Measurements from ENCODE around the gene CFAP20DC.

The CFAP20DC gene

GRCh38 chr3:58723173-58723572, 326.7 kb downstream of the CFAP20DC start:
- no peak overlapping the region for H2AK5ac ChIP-seq (ENCODE audit: low read depth, low read length)
- H3K79me1 ChIP-seq (ENCODE audit: low read depth, low read length): no peaks in the 10 kb centered on the region
- no peak overlapping the region for H3K14ac ChIP-seq (ENCODE audit: low read length)
- H2BK15ac ChIP-seq (ENCODE audit: low read length): no peak overlapping the region
- no peaks in the 10 kb centered on the region for H3K9me3 ChIP-seq (replicated peaks in 1 of 2; ENCODE audit: control insufficient read depth in 2 of 2, insufficient read depth in 1 of 2, low read depth in 1 of 2, low read length in 2 of 2)
- H3K4ac ChIP-seq (ENCODE audit: low read length): no peak overlapping the region
- no peak overlapping the region for H4K91ac ChIP-seq (ENCODE audit: low read depth, low read length, poor library complexity)
- H3K4me3 ChIP-seq (ENCODE audit: low read length in 2 of 2): no peak overlapping the region
- DNase-seq (ENCODE audit: low spot score): no peak
- H2AFZ ChIP-seq (ENCODE audit: low read length): no peak overlapping the region
- no peak overlapping the region for H2BK120ac ChIP-seq (ENCODE audit: low read depth, low read length)
- no peak overlapping the region for H2BK5ac ChIP-seq (ENCODE audit: low read length)
- no peak overlapping the region for H2BK12ac ChIP-seq (ENCODE audit: low read length)
- peaks cover 0 to 6% of the 10 kb centered on the region in 2 donors for H3K4me1 ChIP-seq (ENCODE audit: control insufficient read depth in 2 of 2, insufficient read depth in 1 of 2, low read depth in 1 of 2, low read length in 2 of 2)
- H3K9ac ChIP-seq (ENCODE audit: low read depth, low read length, poor library complexity): no peak overlapping the region
- no peak overlapping the region for H3K18ac ChIP-seq (ENCODE audit: low read length)
- H3K27me3 ChIP-seq (ENCODE audit: control insufficient read depth in 3 of 3, insufficient read depth in 3 of 3, low read depth in 1 of 3, low read length in 3 of 3): no peaks in the 10 kb centered on the region
- no peak overlapping the region for H4K8ac ChIP-seq (ENCODE audit: low read depth, low read length)
- H3K36me3 ChIP-seq (replicated peaks in 1 of 2; ENCODE audit: control insufficient read depth in 2 of 2, insufficient read depth in 2 of 2, low read length in 2 of 2): no peaks in the 10 kb centered on the region
- no peak overlapping the region for H3K23ac ChIP-seq (ENCODE audit: low read depth, low read length, poor library complexity)
- WGBS, 2 donors (ENCODE audit: extremely low coverage in 2 of 2, insufficient read length in 2 of 2, insufficient replicate concordance in 1 of 2): no CpG with 5 or more reads among the region's 3 CpGs
- no peak overlapping the region for H3K27ac ChIP-seq (replicated peaks; ENCODE audit: low read length)
- no peak overlapping the region for H3K4me2 ChIP-seq (ENCODE audit: insufficient read depth, low read length, poor library complexity, severe bottlenecking)

- H2BK12ac ChIP-seq (ENCODE audit: low read length): no peak overlapping the region
- H2BK15ac ChIP-seq (ENCODE audit: low read length): no peak overlapping the region
- no peak overlapping the region for H3K23ac ChIP-seq (ENCODE audit: low read depth, low read length, poor library complexity)
- H4K8ac ChIP-seq (ENCODE audit: low read depth, low read length): no peak overlapping the region
- H3K9ac ChIP-seq (ENCODE audit: low read depth, low read length, poor library complexity): no peak overlapping the region
- no peaks in the 10 kb centered on the region for H3K9me3 ChIP-seq (replicated peaks in 1 of 2; ENCODE audit: control insufficient read depth in 2 of 2, insufficient read depth in 1 of 2, low read depth in 1 of 2, low read length in 2 of 2)
- no peak overlapping the region for H4K91ac ChIP-seq (ENCODE audit: low read depth, low read length, poor library complexity)
- H3K79me1 ChIP-seq (ENCODE audit: low read depth, low read length): no peaks in the 10 kb centered on the region
- WGBS, 2 donors (ENCODE audit: extremely low coverage in 2 of 2, insufficient read length in 2 of 2, insufficient replicate concordance in 1 of 2): no CpG with 5 or more reads among the region's 4 CpGs
- no peak overlapping the region for H2BK120ac ChIP-seq (ENCODE audit: low read depth, low read length)
- no peak overlapping the region for H3K27ac ChIP-seq (replicated peaks; ENCODE audit: low read length)
- peaks cover 0 to 6% of the 10 kb centered on the region in 2 donors for H3K4me1 ChIP-seq (ENCODE audit: control insufficient read depth in 2 of 2, insufficient read depth in 1 of 2, low read depth in 1 of 2, low read length in 2 of 2)
- H3K14ac ChIP-seq (ENCODE audit: low read length): no peak overlapping the region
- H3K18ac ChIP-seq (ENCODE audit: low read length): no peak overlapping the region
- DNase-seq (ENCODE audit: low spot score): no peak
- H3K36me3 ChIP-seq (replicated peaks in 1 of 2; ENCODE audit: control insufficient read depth in 2 of 2, insufficient read depth in 2 of 2, low read length in 2 of 2): no peaks in the 10 kb centered on the region
- no peak overlapping the region for H2AK5ac ChIP-seq (ENCODE audit: low read depth, low read length)
- H3K4me3 ChIP-seq (ENCODE audit: low read length in 2 of 2): no peak overlapping the region
- no peak overlapping the region for H3K4me2 ChIP-seq (ENCODE audit: insufficient read depth, low read length, poor library complexity, severe bottlenecking)
- H2BK5ac ChIP-seq (ENCODE audit: low read length): no peak overlapping the region
- no peak overlapping the region for H3K4ac ChIP-seq (ENCODE audit: low read length)
- H3K27me3 ChIP-seq (ENCODE audit: control insufficient read depth in 3 of 3, insufficient read depth in 3 of 3, low read depth in 1 of 3, low read length in 3 of 3): no peaks in the 10 kb centered on the region
- no peak overlapping the region for H2AFZ ChIP-seq (ENCODE audit: low read length)
Measured at GRCh38 chr3:58722561-58722960, 327.3 kb downstream of the CFAP20DC start.

- no peak overlapping the region for H4K8ac ChIP-seq (ENCODE audit: low read depth, low read length)
- H3K23ac ChIP-seq (ENCODE audit: low read depth, low read length, poor library complexity): no peak overlapping the region
- H3K9ac ChIP-seq (ENCODE audit: low read depth, low read length, poor library complexity): no peak overlapping the region
- H3K27me3 ChIP-seq (ENCODE audit: control insufficient read depth in 3 of 3, insufficient read depth in 3 of 3, low read depth in 1 of 3, low read length in 3 of 3): no peaks in the 10 kb centered on the region
- H3K27ac ChIP-seq (replicated peaks; ENCODE audit: low read length): no peak overlapping the region
- WGBS, 2 donors (ENCODE audit: extremely low coverage in 2 of 2, insufficient read length in 2 of 2, insufficient replicate concordance in 1 of 2): no CpG with 5 or more reads among the region's 3 CpGs
- H2BK15ac ChIP-seq (ENCODE audit: low read length): no peak overlapping the region
- H3K79me1 ChIP-seq (ENCODE audit: low read depth, low read length): no peaks in the 10 kb centered on the region
- no peak overlapping the region for H2BK5ac ChIP-seq (ENCODE audit: low read length)
- H3K4me1 ChIP-seq (ENCODE audit: control insufficient read depth in 2 of 2, insufficient read depth in 1 of 2, low read depth in 1 of 2, low read length in 2 of 2): peaks cover 0 to 6% of the 10 kb centered on the region in 2 donors
- no peaks in the 10 kb centered on the region for H3K36me3 ChIP-seq (replicated peaks in 1 of 2; ENCODE audit: control insufficient read depth in 2 of 2, insufficient read depth in 2 of 2, low read length in 2 of 2)
- no peak overlapping the region for H2AFZ ChIP-seq (ENCODE audit: low read length)
- no peak overlapping the region for H3K14ac ChIP-seq (ENCODE audit: low read length)
- no peak overlapping the region for H3K4me3 ChIP-seq (ENCODE audit: low read length in 2 of 2)
- no peak overlapping the region for H3K4ac ChIP-seq (ENCODE audit: low read length)
- H2BK120ac ChIP-seq (ENCODE audit: low read depth, low read length): no peak overlapping the region
- no peak overlapping the region for H2BK12ac ChIP-seq (ENCODE audit: low read length)
- no peak overlapping the region for H3K18ac ChIP-seq (ENCODE audit: low read length)
- no peaks in the 10 kb centered on the region for H3K9me3 ChIP-seq (replicated peaks in 1 of 2; ENCODE audit: control insufficient read depth in 2 of 2, insufficient read depth in 1 of 2, low read depth in 1 of 2, low read length in 2 of 2)
- DNase-seq (ENCODE audit: low spot score): no peak
- no peak overlapping the region for H3K4me2 ChIP-seq (ENCODE audit: insufficient read depth, low read length, poor library complexity, severe bottlenecking)
- no peak overlapping the region for H2AK5ac ChIP-seq (ENCODE audit: low read depth, low read length)
- H4K91ac ChIP-seq (ENCODE audit: low read depth, low read length, poor library complexity): no peak overlapping the region
Measured at GRCh38 chr3:58720526-58720925, 329.3 kb downstream of the CFAP20DC start.

GRCh38 chr3:58719684-58720083, 330.1 kb downstream of the CFAP20DC start:
- Histone ChIP-seq H3K4ac (ENCODE audit: low read length) (no peak overlapping the region), H3K4me2 (ENCODE audit: insufficient read depth, low read length, poor library complexity, severe bottlenecking) (no peak overlapping the region), H3K4me3 (ENCODE audit: low read length in 2 of 2) (no peak overlapping the region), H2BK15ac (ENCODE audit: low read length) (no peak overlapping the region), H3K9me3 (replicated peaks in 1 of 2; ENCODE audit: control insufficient read depth in 2 of 2, insufficient read depth in 1 of 2, low read depth in 1 of 2, low read length in 2 of 2) (no peaks in the 10 kb centered on the region), H3K4me1 (ENCODE audit: control insufficient read depth in 2 of 2, insufficient read depth in 1 of 2, low read depth in 1 of 2, low read length in 2 of 2) (peaks cover 0 to 6% of the 10 kb centered on the region in 2 donors), H3K79me1 (ENCODE audit: low read depth, low read length) (no peaks in the 10 kb centered on the region), H2BK5ac (ENCODE audit: low read length) (no peak overlapping the region), H3K14ac (ENCODE audit: low read length) (no peak overlapping the region), H3K18ac (ENCODE audit: low read length) (no peak overlapping the region), H3K36me3 (replicated peaks in 1 of 2; ENCODE audit: control insufficient read depth in 2 of 2, insufficient read depth in 2 of 2, low read length in 2 of 2) (no peaks in the 10 kb centered on the region), H4K8ac (ENCODE audit: low read depth, low read length) (no peak overlapping the region), H2AFZ (ENCODE audit: low read length) (no peak overlapping the region), H3K27ac (replicated peaks; ENCODE audit: low read length) (no peak overlapping the region), H2BK120ac (ENCODE audit: low read depth, low read length) (no peak overlapping the region), H3K23ac (ENCODE audit: low read depth, low read length, poor library complexity) (no peak overlapping the region), H3K27me3 (ENCODE audit: control insufficient read depth in 3 of 3, insufficient read depth in 3 of 3, low read depth in 1 of 3, low read length in 3 of 3) (no peaks in the 10 kb centered on the region), H3K9ac (ENCODE audit: low read depth, low read length, poor library complexity) (no peak overlapping the region), H2BK12ac (ENCODE audit: low read length) (no peak overlapping the region), H4K91ac (ENCODE audit: low read depth, low read length, poor library complexity) (no peak overlapping the region), H2AK5ac (ENCODE audit: low read depth, low read length) (no peak overlapping the region)
- DNase-seq (ENCODE audit: low spot score): no peak
- WGBS, 2 donors (ENCODE audit: extremely low coverage in 2 of 2, insufficient read length in 2 of 2, insufficient replicate concordance in 1 of 2): no CpG with 5 or more reads among the region's 2 CpGs

Measured in neuronal stem cell (in vitro differentiated cells).